Caco-2 (cell line): ENCODE data around the gene MRPL48. TPM values are rescaled to one million over a fixed set of nuclear protein-coding genes. Genes with fewer than 3 reads are reported as not detected.

Source experiments
- BruUV-seq: library from RNA; stranded (reverse); fragments of 400-500 nt; replicated peaks from 2 replicates; lab custom pipeline; 2021; lab: Mats Ljungman, UMichigan
- CTCF ChIA-PET: fragments of 300-600 bp; sonication (Branson Sonifier 250); formaldehyde crosslinking; loops from one replicate; lab custom pipeline; 2022; ENCODE audit warnings: antibody characterized with exemption; lab: Charles Lee
- POLR2A ChIA-PET: fragments of 300-600 bp; sonication (Branson Sonifier 250); formaldehyde crosslinking; loops from one replicate; lab custom pipeline; 2022; ENCODE audit warnings: antibody characterized with exemption; lab: Charles Lee
- DNase-seq, 2 experiments: peaks; one replicate each; pipeline versions ENCODE4 v3.0.0 to v3.0.0-alpha.2; 2020 to 2022
- H3K27me3 ChIP-seq: replicated peaks from 2 replicates; pipeline ENCODE4 v1.6.0; 2011; ENCODE audit warnings: low read length; ENCODE audit not compliant: control insufficient read depth, insufficient read depth
- H3K36me3 ChIP-seq: 2 replicates; pipeline ENCODE4 v1.5.1; 2011; ENCODE audit warnings: low read length; ENCODE audit not compliant: control insufficient read depth, insufficient read depth
- H3K4me1 ChIP-seq: fragments of 250-450 bp; sonication (Bioruptor Pico); 2 replicates; pipeline ENCODE4 v1.5.1; 2020; ENCODE audit warnings: mild to moderate bottlenecking
- H3K4me3 ChIP-seq: 2 replicates; pipeline ENCODE4 v1.5.1; 2011; ENCODE audit warnings: low read depth, mild to moderate bottlenecking, control low read depth, low read length
- H3K9me3 ChIP-seq: fragments of 250-450 bp; sonication (Bioruptor Pico); 2 replicates; pipeline ENCODE4 v1.5.1; 2020; ENCODE audit warnings: mild to moderate bottlenecking, moderate library complexity
- H3K27ac Mint-ChIP-seq: one replicate; pipeline ENCODE4 v1.8.0; 2022; ENCODE audit warnings: mixed read lengths; ENCODE audit not compliant: unreplicated experiment
- H3K27me3 Mint-ChIP-seq: one replicate; pipeline ENCODE4 v1.8.0; 2022; ENCODE audit warnings: mixed read lengths; ENCODE audit not compliant: insufficient read depth, unreplicated experiment
- H3K36me3 Mint-ChIP-seq: one replicate; pipeline ENCODE4 v1.8.0; 2022; ENCODE audit warnings: mild to moderate bottlenecking, mixed read lengths; ENCODE audit not compliant: insufficient read depth, unreplicated experiment
- H3K4me1 Mint-ChIP-seq: one replicate; pipeline ENCODE4 v1.8.0; 2022; ENCODE audit warnings: low read depth, mixed read lengths; ENCODE audit not compliant: unreplicated experiment
- H3K4me3 Mint-ChIP-seq: one replicate; pipeline ENCODE4 v1.8.0; 2022; ENCODE audit warnings: mild to moderate bottlenecking, moderate library complexity, mixed read lengths; ENCODE audit not compliant: unreplicated experiment
- H3K9me3 Mint-ChIP-seq: one replicate; pipeline ENCODE4 v1.8.0; 2022; ENCODE audit warnings: mixed read lengths; ENCODE audit not compliant: unreplicated experiment
- intact Hi-C: fragments of 100-400 bp; cut with micrococcal nuclease; formaldehyde crosslinking; loops from one replicate; pipeline ENCODE4 v1.10.0; 2022; ENCODE audit not compliant: unreplicated experiment
- total RNA-seq: library from RNA; stranded (reverse); gene quantifications from 2 replicates; pipeline ENCODE4 v1.2.3, GENCODE V29; 2022
- TF ChIP-seq, protein P1 (sequence below), 2 experiments: fragments of 200-600 bp in 1 of 2; IDR thresholded peaks; 1 replicate in 1 of 2; 2 replicates in 1 of 2; pipeline versions ENCODE4 v1.5.1 to v1.8.0; 2011 to 2022; ENCODE audit warnings: antibody characterized with exemption in 1 of 2, control low read depth in 1 of 2, inconsistent platforms in 1 of 2, low read depth in 1 of 2, low read length in 1 of 2, mild to moderate bottlenecking in 1 of 2, moderate library complexity in 1 of 2; ENCODE audit not compliant: insufficient read depth in 1 of 2, severe bottlenecking in 1 of 2, unreplicated experiment in 1 of 2

The MRPL48 gene
- total RNA-seq, 1 experiment from 2014 or later: 113 TPM

DNA sequence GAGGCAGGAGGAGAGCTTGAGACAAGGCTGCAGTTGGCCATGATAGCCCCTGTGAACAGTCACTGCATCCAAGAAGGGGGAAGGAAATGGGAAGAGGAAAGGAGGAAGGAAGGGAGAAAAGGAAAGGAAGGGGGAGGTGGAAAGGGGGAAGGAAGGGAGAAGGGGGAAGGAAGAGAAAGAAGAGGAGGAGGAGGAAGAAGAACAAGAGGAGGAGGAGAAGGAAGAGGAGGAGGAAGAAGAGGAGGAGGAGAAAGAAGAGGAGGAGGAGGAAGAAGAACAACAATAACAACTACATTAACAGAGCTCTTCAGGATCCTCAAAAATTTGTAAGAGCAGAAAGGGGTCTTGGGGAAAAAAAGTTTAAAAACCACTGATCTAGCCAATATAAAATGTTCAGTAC lies 32.0 kb upstream of the MRPL48 start:
- H3K36me3 ChIP-seq: no peaks in the 10 kb centered on the region
- POLR2A ChIA-PET: interaction anchor here (0.6 kb wide), 1 partner anchor 32 kb away, joined by 4 read pairs; the partner anchor contains the start of gene MRPL48
- Mint-ChIP-seq H3K4me3 (no peak overlapping the region), H3K4me1 (peaks cover 44% of the 10 kb centered on the region), H3K27me3 (no peaks in the 10 kb centered on the region), H3K27ac (peak overlapping the region; percentile 13), H3K36me3 (peaks cover 40% of the 10 kb centered on the region), H3K9me3 (no peaks in the 10 kb centered on the region)
- H3K4me3 ChIP-seq: no peak overlapping the region
- no TSS peak for BruUV-seq
- CTCF ChIA-PET: no interaction called here
- no peak for DNase-seq
- intact Hi-C loops: no loop called here
- H3K27me3 ChIP-seq: no peaks in the 10 kb centered on the region
- TF ChIP-seq, protein P1, sequence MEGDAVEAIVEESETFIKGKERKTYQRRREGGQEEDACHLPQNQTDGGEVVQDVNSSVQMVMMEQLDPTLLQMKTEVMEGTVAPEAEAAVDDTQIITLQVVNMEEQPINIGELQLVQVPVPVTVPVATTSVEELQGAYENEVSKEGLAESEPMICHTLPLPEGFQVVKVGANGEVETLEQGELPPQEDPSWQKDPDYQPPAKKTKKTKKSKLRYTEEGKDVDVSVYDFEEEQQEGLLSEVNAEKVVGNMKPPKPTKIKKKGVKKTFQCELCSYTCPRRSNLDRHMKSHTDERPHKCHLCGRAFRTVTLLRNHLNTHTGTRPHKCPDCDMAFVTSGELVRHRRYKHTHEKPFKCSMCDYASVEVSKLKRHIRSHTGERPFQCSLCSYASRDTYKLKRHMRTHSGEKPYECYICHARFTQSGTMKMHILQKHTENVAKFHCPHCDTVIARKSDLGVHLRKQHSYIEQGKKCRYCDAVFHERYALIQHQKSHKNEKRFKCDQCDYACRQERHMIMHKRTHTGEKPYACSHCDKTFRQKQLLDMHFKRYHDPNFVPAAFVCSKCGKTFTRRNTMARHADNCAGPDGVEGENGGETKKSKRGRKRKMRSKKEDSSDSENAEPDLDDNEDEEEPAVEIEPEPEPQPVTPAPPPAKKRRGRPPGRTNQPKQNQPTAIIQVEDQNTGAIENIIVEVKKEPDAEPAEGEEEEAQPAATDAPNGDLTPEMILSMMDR (IDR thresholded peaks at IDR 0.05; ENCODE audit: insufficient read depth in 1 of 2, low read depth in 1 of 2, low read length in 1 of 2, severe bottlenecking in 1 of 2, unreplicated experiment in 1 of 2): no peak
- H3K4me1 ChIP-seq: peaks cover 44% of the 10 kb centered on the region
- H3K9me3 ChIP-seq: no peaks in the 10 kb centered on the region

DNA sequence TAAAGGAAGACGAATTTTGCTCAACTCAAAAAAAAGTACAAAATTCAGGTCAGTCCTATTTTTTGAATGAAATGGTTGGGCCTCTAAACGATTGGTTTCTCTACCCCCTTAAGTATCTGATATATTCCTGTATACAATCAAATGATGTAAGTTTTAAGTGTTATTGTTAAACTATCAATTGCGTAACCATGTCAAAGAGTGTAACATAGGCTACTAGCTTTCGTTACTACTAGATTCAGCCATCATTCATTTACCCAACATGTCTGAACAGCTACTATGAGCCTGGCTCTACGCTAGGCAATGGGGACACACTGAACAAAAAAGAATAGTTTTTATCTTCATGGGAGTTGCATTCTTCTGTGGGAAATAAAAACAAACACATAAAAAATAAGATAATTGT lies 30.1 kb upstream of the MRPL48 start:
- no peak overlapping the region for H3K4me3 Mint-ChIP-seq
- Histone ChIP-seq H3K4me1 (peaks cover 47% of the 10 kb centered on the region), H3K36me3 (no peaks in the 10 kb centered on the region), H3K4me3 (no peak overlapping the region), H3K9me3 (no peaks in the 10 kb centered on the region), H3K27me3 (no peaks in the 10 kb centered on the region)
- H3K27ac Mint-ChIP-seq: no peak overlapping the region
- H3K36me3 Mint-ChIP-seq: peaks cover 34% of the 10 kb centered on the region
- intact Hi-C loops: no loop called here
- POLR2A ChIA-PET: no interaction called here
- TF ChIP-seq, protein P1 (IDR thresholded peaks at IDR 0.05; ENCODE audit: insufficient read depth in 1 of 2, low read depth in 1 of 2, low read length in 1 of 2, severe bottlenecking in 1 of 2, unreplicated experiment in 1 of 2): no peak
- BruUV-seq: no TSS peak
- DNase-seq: no peak
- CTCF ChIA-PET: no interaction called here
- no peaks in the 10 kb centered on the region for H3K9me3 Mint-ChIP-seq
- no peaks in the 10 kb centered on the region for H3K27me3 Mint-ChIP-seq
- peaks cover 31% of the 10 kb centered on the region for H3K4me1 Mint-ChIP-seq

DNA sequence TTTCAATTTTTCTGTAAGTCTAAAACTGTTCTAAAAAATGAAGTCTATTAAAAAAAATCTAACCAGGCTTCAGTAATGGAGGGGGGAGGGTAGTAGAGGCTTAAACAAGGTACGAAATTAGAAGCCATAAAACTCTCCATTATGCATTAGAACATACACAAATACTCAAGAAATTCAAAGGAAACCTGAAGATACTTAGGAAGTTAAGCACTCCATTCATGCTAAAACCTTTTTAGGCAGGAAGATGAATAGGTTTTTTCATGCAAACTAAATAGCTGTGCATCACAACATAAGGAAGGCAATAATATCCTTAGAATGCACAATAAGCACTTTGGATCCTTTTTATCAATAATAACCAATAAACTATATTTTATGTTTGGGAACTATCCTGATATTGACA lies 29.2 kb upstream of the MRPL48 start:
- no peak for DNase-seq
- peaks cover 30% of the 10 kb centered on the region for H3K36me3 Mint-ChIP-seq
- POLR2A ChIA-PET: no interaction called here
- intact Hi-C loops: no loop called here
- Histone ChIP-seq H3K9me3 (no peaks in the 10 kb centered on the region), H3K4me3 (peak overlapping the region; percentile 92; the same call in 1 of the 2 replicates), H3K27me3 (no peaks in the 10 kb centered on the region), H3K4me1 (peaks cover 40% of the 10 kb centered on the region), H3K36me3 (no peaks in the 10 kb centered on the region)
- H3K27me3 Mint-ChIP-seq: no peaks in the 10 kb centered on the region
- H3K27ac Mint-ChIP-seq: no peak overlapping the region
- TF ChIP-seq, protein P1 (IDR thresholded peaks at IDR 0.05; ENCODE audit: insufficient read depth in 1 of 2, low read depth in 1 of 2, low read length in 1 of 2, severe bottlenecking in 1 of 2, unreplicated experiment in 1 of 2): no peak
- peaks cover 27% of the 10 kb centered on the region for H3K4me1 Mint-ChIP-seq
- no peaks in the 10 kb centered on the region for H3K9me3 Mint-ChIP-seq
- H3K4me3 Mint-ChIP-seq: peak overlapping the region; percentile 91
- BruUV-seq: no TSS peak
- CTCF ChIA-PET: no interaction called here
